ENCODE data around the gene CNR2.
"Not testable (repeated sequence)": the region's sequence is repeated elsewhere in the genome, so short reads cannot be mapped to it uniquely, and the experiment has no call there.

Gene CNR2

GRCh38 chr1:23867895-23868556, 45.1 kb downstream of the CNR2 start, which contains the start of gene FUCA1:
FUCA1 (minus strand) TSS chr1:23868290; CDS start chr1:23868286, 4 bp downstream.
- TF ChIP-seq CTCF (IDR thresholded peaks at IDR 0.05; ENCODE audit: control insufficient read depth, extremely low read depth, insufficient read depth): peak; percentile 59
- DNase-seq (ENCODE audit: low read depth): peak; percentile 62
- H3K4me3 ChIP-seq (ENCODE audit: low read depth, low read length): peak within 1 kb of the TSS; percentile 60

GRCh38 chr1:23867542-23867894, 45.6 kb downstream of the CNR2 start:
- no peak for TF ChIP-seq CTCF (IDR thresholded peaks at IDR 0.05; ENCODE audit: control insufficient read depth, extremely low read depth, insufficient read depth)
- DNase-seq (ENCODE audit: low read depth): no peak
- peak overlapping the region; percentile 60 for H3K4me3 ChIP-seq (ENCODE audit: low read depth, low read length)

- no peak overlapping the region for H3K4me3 ChIP-seq (ENCODE audit: low read depth, low read length)
- no peak for DNase-seq (ENCODE audit: low read depth)
- no peak for TF ChIP-seq CTCF (IDR thresholded peaks at IDR 0.05; ENCODE audit: control insufficient read depth, extremely low read depth, insufficient read depth)
Observed at GRCh38 chr1:23865543-23865930, 47.6 kb downstream of the CNR2 start.

- H3K4me3 ChIP-seq (ENCODE audit: low read depth, low read length): no peak overlapping the region
- TF ChIP-seq CTCF (IDR thresholded peaks at IDR 0.05; ENCODE audit: control insufficient read depth, extremely low read depth, insufficient read depth): no peak
Observed at GRCh38 chr1:23864801-23865542, 48.2 kb downstream of the CNR2 start.

GRCh38 chr1:23862640-23863039, 50.5 kb downstream of the CNR2 start:
- DNase-seq (ENCODE audit: low read depth): no peak
- no peak overlapping the region for H3K4me3 ChIP-seq (ENCODE audit: low read depth, low read length)
- TF ChIP-seq CTCF (IDR thresholded peaks at IDR 0.05; ENCODE audit: control insufficient read depth, extremely low read depth, insufficient read depth): no peak

More at GRCh38 chr1:23864801-23865542, 48.2 kb downstream of the CNR2 start:
- DNase-seq (ENCODE audit: low read depth): no peak

GRCh38 chr1:23854568-23854967, 58.6 kb downstream of the CNR2 start:
- no peak for TF ChIP-seq CTCF (IDR thresholded peaks at IDR 0.05; ENCODE audit: control insufficient read depth, extremely low read depth, insufficient read depth)
- DNase-seq (ENCODE audit: low read depth): no peak
- H3K4me3 ChIP-seq (ENCODE audit: low read depth, low read length): no peak overlapping the region

- H3K4me3 ChIP-seq (ENCODE audit: low read depth, low read length); DNase-seq (ENCODE audit: low read depth): not testable (repeated sequence)
Observed at GRCh38 chr1:23853124-23853523, 60.0 kb downstream of the CNR2 start.

- not testable (repeated sequence) for H3K4me3 ChIP-seq (ENCODE audit: low read depth, low read length); DNase-seq (ENCODE audit: low read depth)
Observed at GRCh38 chr1:23851406-23851805, 61.8 kb downstream of the CNR2 start.

Measured in LNCaP clone FGC (cell line).